Myocyte (in vitro differentiated cells): Measurements from ENCODE around the gene PCDHGA1. TPM values are rescaled to one million over a fixed set of nuclear protein-coding genes. Genes with fewer than 3 reads are reported as not detected.

Experiments
- DNase-seq: peaks from one replicate; pipeline ENCODE4 v3.0.0-alpha.2; 2012; ENCODE audit warnings: low read depth
- total RNA-seq: library from RNA; depleted of rRNA; stranded (reverse); fragments of >200 nt; gene quantifications from 2 replicates; pipeline ENCODE4 v1.2.3, GENCODE V29; 2014

PCDHGA1 gene
- total RNA-seq, 1 donor from 2014 or later: 5.9 TPM

- peak; percentile 26 for DNase-seq
Observed at GRCh38 chr5:141439411-141440141, 109.3 kb downstream of the PCDHGA1 start.

GRCh38 chr5:141440341-141440740, 110.0 kb downstream of the PCDHGA1 start:
- no peak for DNase-seq

GRCh38 chr5:141441571-141442170, 111.4 kb downstream of the PCDHGA1 start:
- DNase-seq: no peak

GRCh38 chr5:141465351-141465750, 135.0 kb downstream of the PCDHGA1 start:
- no peak for DNase-seq

- peak; percentile 98 for DNase-seq
Observed at GRCh38 chr5:141475625-141476131, 145.4 kb downstream of the PCDHGA1 start, which contains the start of gene PCDHGC3. Gene PCDHGC3 (plus strand): TSS chr5:141475966. CDS start chr5:141476117, 151 bp downstream.

- peak; percentile 84 for DNase-seq
Observed at GRCh38 chr5:141476132-141476911, 146.0 kb downstream of the PCDHGA1 start.

- no peak for DNase-seq
Observed at GRCh38 chr5:141477044-141477575, 146.8 kb downstream of the PCDHGA1 start.

GRCh38 chr5:141477815-141478214, 147.5 kb downstream of the PCDHGA1 start:
- DNase-seq: no peak

- DNase-seq: peak; percentile 51
Observed at GRCh38 chr5:141478321-141478945, 148.1 kb downstream of the PCDHGA1 start.

GRCh38 chr5:141479776-141480175, 149.5 kb downstream of the PCDHGA1 start:
- no peak for DNase-seq

GRCh38 chr5:141483902-141484301, 153.6 kb downstream of the PCDHGA1 start:
- no peak for DNase-seq

GRCh38 chr5:141484310-141484640, 154.0 kb downstream of the PCDHGA1 start:
- no peak for DNase-seq

- DNase-seq: no peak
Observed at GRCh38 chr5:141484641-141485311, 154.5 kb downstream of the PCDHGA1 start, which contains the start of gene PCDHGC4. Gene PCDHGC4 (plus strand): TSS chr5:141485030. CDS start chr5:141485174, 144 bp downstream.

- no peak for DNase-seq
Observed at GRCh38 chr5:141485321-141486055, 155.2 kb downstream of the PCDHGA1 start.

- DNase-seq: no peak
Observed at GRCh38 chr5:141486091-141486490, 155.8 kb downstream of the PCDHGA1 start.

- DNase-seq: no peak
Observed at GRCh38 chr5:141487131-141487530, 156.8 kb downstream of the PCDHGA1 start.

GRCh38 chr5:141488591-141489561, 158.6 kb downstream of the PCDHGA1 start, which contains the start of gene PCDHGC5:
Gene PCDHGC5 (plus strand): TSS chr5:141489081. CDS start chr5:141489241, 160 bp downstream.
- peak; percentile 65 for DNase-seq

- DNase-seq: no peak
Observed at GRCh38 chr5:141489841-141490240, 159.5 kb downstream of the PCDHGA1 start.
